DMS79 treated with DMSO at 0.1 percent for 48 hours (cell line): ENCODE results near the gene AQP11.

Experiments
- DNase-seq: peaks from one replicate; lab custom pipeline; 2025; lab: John Stamatoyannopoulos, UW

The AQP11 gene

GRCh38 chr11:77658213-77659013 lies 68.7 kb downstream of the AQP11 start:
- no peak for DNase-seq
